Vagina (tissue), 2 donors: ENCODE data around the gene TAS1R3. TPM values are rescaled to one million over a fixed set of nuclear protein-coding genes. Genes with fewer than 3 reads are reported as not detected.

Source experiments
- DNase-seq, 2 donors: peaks; one replicate each; pipeline ENCODE4 v3.0.0-alpha.2; 2017; ENCODE audit errors: extremely low spot score in 2 of 2
- H3K27ac ChIP-seq: fragments of 200-600 bp; sonication (generic); one replicate; pipeline ENCODE4 v1.5.1; 2019
- H3K27me3 ChIP-seq: fragments of 200-600 bp; sonication (generic); one replicate; pipeline ENCODE4 v1.5.1; 2019
- H3K36me3 ChIP-seq, 2 donors: fragments of 200-600 bp; sonication (generic); one replicate each; pipeline ENCODE4 v1.5.1; 2017 to 2019
- H3K4me1 ChIP-seq: fragments of 200-600 bp; sonication (generic); one replicate; pipeline ENCODE4 v1.5.1; 2019
- H3K4me3 ChIP-seq, 2 donors: fragments of 200-600 bp; sonication (generic); 1 replicate in 1 of 2; 2 replicates in 1 of 2; pipeline ENCODE4 v1.5.1; 2016 to 2019
- H3K9me3 ChIP-seq: fragments of 200-600 bp; sonication (generic); one replicate; pipeline ENCODE4 v1.5.1; 2019
- CTCF ChIP-seq, 3 experiments: fragments of 450-650 bp in 2 of 3; fragments of 200-600 bp in 1 of 3; sonication (generic) in 1 of 3; IDR thresholded peaks; one replicate each; pipeline ENCODE4 v1.5.1; 2017 to 2019; ENCODE audit warnings: antibody characterized with exemption in 3 of 3, mild to moderate bottlenecking in 2 of 3, moderate library complexity in 2 of 3
- POLR2A ChIP-seq, 2 donors: fragments of 450-650 bp; IDR thresholded peaks; one replicate each; pipeline ENCODE4 v1.6.1; 2017; ENCODE audit warnings: antibody characterized with exemption in 2 of 2, mild to moderate bottlenecking in 2 of 2, moderate library complexity in 2 of 2
- POLR2AphosphoS5 ChIP-seq, 2 donors: sonication (generic); formaldehyde crosslinking; IDR thresholded peaks; one replicate each; pipeline ENCODE4 v1.9.0; 2017; ENCODE audit warnings: antibody characterized with exemption in 2 of 2, mild to moderate bottlenecking in 2 of 2, low read depth in 1 of 2; ENCODE audit not compliant: insufficient read depth in 1 of 2
- intact Hi-C: fragments of 100-400 bp; cut with DNase I; formaldehyde crosslinking; loops from one replicate; pipeline ENCODE4 v1.15.1; 2023
- total RNA-seq: library from RNA; depleted of rRNA; stranded (reverse); fragments of >200 nt; gene quantifications from one replicate; pipeline ENCODE4 v1.2.3, GENCODE V29; 2016

The TAS1R3 gene
- total RNA-seq, 1 donor from 2014 or later: 0.74 TPM

DNA sequence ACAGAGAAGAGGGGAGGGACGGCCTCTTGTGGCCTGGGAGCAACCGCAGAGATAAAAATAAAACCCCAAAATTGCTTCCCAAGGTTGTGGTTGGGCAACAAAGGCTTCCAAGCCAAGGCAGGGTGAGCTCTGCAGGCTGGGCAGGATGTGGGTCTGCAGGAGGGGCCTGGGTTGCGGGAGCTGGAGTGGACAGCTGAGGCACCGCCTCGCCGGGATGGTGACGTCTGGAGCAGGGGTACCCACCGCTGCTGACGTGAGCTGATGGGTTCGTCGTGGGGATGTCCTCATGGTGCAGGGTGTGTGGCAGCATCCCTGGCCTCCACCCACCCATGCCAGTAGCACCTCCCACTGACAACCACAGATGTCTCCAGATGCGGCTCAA, 40.3 kb downstream of the TAS1R3 start:
- Histone ChIP-seq H3K27ac (no peak overlapping the region), H3K4me3 (no peak overlapping the region), H3K4me1 (peaks cover 39% of the 10 kb centered on the region), H3K9me3 (no peaks in the 10 kb centered on the region), H3K36me3 (peaks cover 0 to 9% of the 10 kb centered on the region in 2 donors), H3K27me3 (no peaks in the 10 kb centered on the region)
- no peak for DNase-seq
- no peak for TF ChIP-seq POLR2AphosphoS5 (IDR thresholded peaks at IDR 0.05; ENCODE audit: insufficient read depth in 1 of 2, low read depth in 1 of 2)
- intact Hi-C loops: no loop called here

- Histone ChIP-seq H3K9me3 (no peaks in the 10 kb centered on the region), H3K4me1 (peaks cover 40% of the 10 kb centered on the region), H3K36me3 (peaks cover 0 to 9% of the 10 kb centered on the region in 2 donors), H3K27ac (no peak overlapping the region), H3K27me3 (no peaks in the 10 kb centered on the region), H3K4me3 (no peak overlapping the region)
- intact Hi-C loops: no loop called here
- DNase-seq: no peak
- TF ChIP-seq POLR2AphosphoS5 (IDR thresholded peaks at IDR 0.05; ENCODE audit: insufficient read depth in 1 of 2, low read depth in 1 of 2) (peak in 1 of 2 donors; percentile 33), CTCF (IDR thresholded peaks at IDR 0.05) (peak; percentile 61 to 88 (median 85)), POLR2A (IDR thresholded peaks at IDR 0.05) (no peak)
These were observed 40.9 kb downstream of the TAS1R3 start for GRCh38 chr1:1371746-1372711.

DNA sequence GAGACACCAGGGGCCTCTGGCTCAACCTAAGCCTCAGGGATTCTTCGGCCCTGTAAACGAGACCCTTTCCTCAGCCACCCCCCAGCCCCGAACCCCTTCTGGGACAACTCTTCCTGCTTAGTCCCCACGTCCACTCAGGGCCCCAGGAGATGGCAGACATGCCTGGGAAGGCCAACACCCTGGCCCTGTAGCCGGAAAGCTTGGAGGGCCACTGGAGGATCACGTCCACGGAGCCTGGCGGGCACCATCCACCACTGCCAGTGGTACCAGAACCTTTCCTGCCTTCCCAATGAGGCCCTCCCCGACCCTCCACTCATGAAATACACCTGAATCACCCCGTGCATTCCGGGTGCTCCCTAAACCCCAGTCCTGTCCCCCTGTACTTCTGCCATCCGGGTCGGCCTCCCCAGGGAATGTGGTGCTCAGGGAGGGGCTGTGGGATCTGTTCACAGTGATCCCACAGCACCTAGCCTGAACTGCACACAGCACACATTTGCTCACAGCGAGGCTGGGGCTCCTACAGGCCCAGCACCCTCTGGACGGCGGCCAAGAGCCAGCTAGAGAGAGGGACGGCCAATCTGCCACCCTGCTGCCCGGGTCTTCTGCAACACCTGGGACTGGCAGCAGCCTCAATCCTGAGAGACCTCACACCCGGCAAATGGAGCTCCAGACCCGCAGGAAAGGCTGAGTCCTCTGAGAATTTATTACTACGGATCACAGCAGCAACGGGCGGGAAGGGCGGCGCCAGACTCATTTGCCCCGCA, 42.2 kb downstream of the TAS1R3 start:
- Histone ChIP-seq H3K36me3 (peaks cover 0 to 9% of the 10 kb centered on the region in 2 donors), H3K9me3 (no peaks in the 10 kb centered on the region), H3K27ac (no peak overlapping the region), H3K27me3 (no peaks in the 10 kb centered on the region), H3K4me1 (peaks cover 40% of the 10 kb centered on the region), H3K4me3 (peak overlapping the region in 1 of 2 donors; percentile 93)
- intact Hi-C loops: no loop called here
- TF ChIP-seq POLR2A (IDR thresholded peaks at IDR 0.05) (no peak), CTCF (IDR thresholded peaks at IDR 0.05) (no peak), POLR2AphosphoS5 (IDR thresholded peaks at IDR 0.05; ENCODE audit: insufficient read depth in 1 of 2, low read depth in 1 of 2) (no peak)
- DNase-seq: no peak

DNA sequence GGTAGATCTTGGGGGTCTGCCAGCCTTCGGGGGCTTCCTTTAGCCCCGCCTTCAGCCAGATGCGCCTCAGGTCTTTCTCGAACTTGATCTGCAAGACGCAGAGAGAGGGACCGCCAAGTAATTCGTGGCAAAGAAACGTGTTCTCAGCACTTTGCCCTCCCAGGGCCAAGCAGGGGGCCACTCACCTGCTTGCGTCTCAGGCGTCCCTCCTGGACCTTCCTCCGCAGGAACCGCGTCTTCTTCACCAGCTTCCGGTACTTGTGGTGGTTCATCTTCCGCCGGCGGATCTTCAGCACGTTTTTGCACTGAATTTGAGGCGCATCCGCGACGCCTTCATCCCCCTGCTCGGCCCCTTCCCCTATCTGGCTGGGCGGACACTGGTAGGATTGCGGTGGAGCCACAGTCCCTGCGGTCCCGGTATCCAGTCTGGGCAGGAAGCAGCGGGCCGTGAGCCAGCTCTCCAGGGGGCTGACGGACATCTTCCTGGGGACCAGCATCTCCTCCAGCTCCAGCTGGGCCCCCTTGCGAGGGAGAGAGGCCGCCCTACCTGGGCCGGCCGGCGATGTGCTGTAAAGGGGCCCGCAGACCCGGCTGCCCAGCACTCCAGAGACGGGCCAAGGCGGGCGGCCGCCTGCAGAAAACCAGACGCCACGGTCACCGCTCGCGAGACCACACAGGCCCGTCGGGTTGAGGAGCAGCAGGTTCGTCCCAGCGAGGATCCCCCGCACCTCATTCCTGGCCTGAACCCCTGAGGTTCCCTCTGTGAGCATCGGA, 42.9 kb downstream of the TAS1R3 start:
- intact Hi-C loops: loop anchor here (2.0 kb wide), 1 partner anchor 25 kb away; the partner anchor contains the start of gene CCNL2
- peaks cover 0 to 9% of the 10 kb centered on the region in 2 donors for H3K36me3 ChIP-seq
- peak in 1 of 2 donors; percentile 83 for DNase-seq
- TF ChIP-seq CTCF (IDR thresholded peaks at IDR 0.05) (no peak), POLR2AphosphoS5 (IDR thresholded peaks at IDR 0.05; ENCODE audit: insufficient read depth in 1 of 2, low read depth in 1 of 2) (no peak), POLR2A (IDR thresholded peaks at IDR 0.05) (no peak)
- peak overlapping the region; percentile 93 to 99 for H3K4me3 ChIP-seq
- H3K27me3 ChIP-seq: no peaks in the 10 kb centered on the region
- peaks cover 40% of the 10 kb centered on the region for H3K4me1 ChIP-seq
- H3K9me3 ChIP-seq: no peaks in the 10 kb centered on the region
- peak overlapping the region; percentile 93 for H3K27ac ChIP-seq

- no peak for TF ChIP-seq POLR2AphosphoS5 (IDR thresholded peaks at IDR 0.05; ENCODE audit: insufficient read depth in 1 of 2, low read depth in 1 of 2)
- TF ChIP-seq CTCF (IDR thresholded peaks at IDR 0.05): no peak
- H3K27ac ChIP-seq: peak overlapping the region; percentile 93
These were observed 43.5 kb downstream of the TAS1R3 start for GRCh38 chr1:1374589-1374928.

More at GRCh38 chr1:1374589-1374928, 43.5 kb downstream of the TAS1R3 start:
- H3K4me1 ChIP-seq: peaks cover 40% of the 10 kb centered on the region
- H3K9me3 ChIP-seq: no peaks in the 10 kb centered on the region
- H3K4me3 ChIP-seq: peak overlapping the region; percentile 93 to 99
- intact Hi-C loops: loop anchor here (2.0 kb wide), 1 partner anchor 24 kb away; the partner anchor contains the start of gene CCNL2
- peaks cover 0 to 9% of the 10 kb centered on the region in 2 donors for H3K36me3 ChIP-seq
- no peak for DNase-seq
- H3K27me3 ChIP-seq: no peaks in the 10 kb centered on the region
